ENCODE data around the gene CD151. TPM values are rescaled to one million over a fixed set of nuclear protein-coding genes. Genes with fewer than 3 reads are reported as not detected.

The CD151 gene
- total and polyA plus RNA-seq, 8 donors, result 163 to 351 (median 261) TPM

- Histone ChIP-seq H3K27me3 (no peaks in the 10 kb centered on the region), H3K9me3 (no peaks in the 10 kb centered on the region), H3K4me1 (peaks cover 4 to 26% (median 25%) of the 10 kb centered on the region in 3 donors), H3K27ac (no peak overlapping the region), H3K36me3 (no peaks in the 10 kb centered on the region), H3K4me3 (no peak overlapping the region)
- 32 to 42% methylated on average over 12 to 14 of the region's 14 CpGs for whole genome bisulfite sequencing, 2 donors
- peak in 3 of 6 donors; percentile 61 to 83 (median 73) for DNase-seq
- FAIRE-seq, result no peak
- ATAC-seq, result peak; percentile 19 to 56 (median 54)
- TF ChIP-seq, protein P1, sequence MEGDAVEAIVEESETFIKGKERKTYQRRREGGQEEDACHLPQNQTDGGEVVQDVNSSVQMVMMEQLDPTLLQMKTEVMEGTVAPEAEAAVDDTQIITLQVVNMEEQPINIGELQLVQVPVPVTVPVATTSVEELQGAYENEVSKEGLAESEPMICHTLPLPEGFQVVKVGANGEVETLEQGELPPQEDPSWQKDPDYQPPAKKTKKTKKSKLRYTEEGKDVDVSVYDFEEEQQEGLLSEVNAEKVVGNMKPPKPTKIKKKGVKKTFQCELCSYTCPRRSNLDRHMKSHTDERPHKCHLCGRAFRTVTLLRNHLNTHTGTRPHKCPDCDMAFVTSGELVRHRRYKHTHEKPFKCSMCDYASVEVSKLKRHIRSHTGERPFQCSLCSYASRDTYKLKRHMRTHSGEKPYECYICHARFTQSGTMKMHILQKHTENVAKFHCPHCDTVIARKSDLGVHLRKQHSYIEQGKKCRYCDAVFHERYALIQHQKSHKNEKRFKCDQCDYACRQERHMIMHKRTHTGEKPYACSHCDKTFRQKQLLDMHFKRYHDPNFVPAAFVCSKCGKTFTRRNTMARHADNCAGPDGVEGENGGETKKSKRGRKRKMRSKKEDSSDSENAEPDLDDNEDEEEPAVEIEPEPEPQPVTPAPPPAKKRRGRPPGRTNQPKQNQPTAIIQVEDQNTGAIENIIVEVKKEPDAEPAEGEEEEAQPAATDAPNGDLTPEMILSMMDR (IDR thresholded peaks at IDR 0.05), result peak; percentile 86 to 95 (median 92)
- intact Hi-C loops (cut with DNase I), result loop anchor here in 1 of 3 donors (5.0 kb wide), 1 partner anchor 204 kb away; no protein-coding TSS in a partner anchor
These were observed 15.7 kb downstream of the CD151 start for GRCh38 chr11:848380-848931.

GRCh38 chr11:849104-849824 lies 16.5 kb downstream of the CD151 start:
- FAIRE-seq (no peak), ATAC-seq (peak in 3 of 4 donors; percentile 5 to 22 (median 5)), DNase-seq (peak in 1 of 6 donors; percentile 35)
- intact Hi-C loops (cut with DNase I), result loop anchor here in 1 of 3 donors (5.0 kb wide), 1 partner anchor 203 kb away; no protein-coding TSS in a partner anchor
- Histone ChIP-seq H3K27ac (no peak overlapping the region), H3K9me3 (no peaks in the 10 kb centered on the region), H3K27me3 (no peaks in the 10 kb centered on the region), H3K4me3 (peak overlapping the region in 2 of 4 donors; percentile 31 to 48), H3K36me3 (no peaks in the 10 kb centered on the region), H3K4me1 (peaks cover under 1 to 19% (median 17%) of the 10 kb centered on the region in 3 donors)
- TF ChIP-seq, protein P1 (IDR thresholded peaks at IDR 0.05), result no peak
- WGBS, 2 donors, result 7 to 9% methylated on average over 39 to 71 of the region's 71 CpGs

DNA sequence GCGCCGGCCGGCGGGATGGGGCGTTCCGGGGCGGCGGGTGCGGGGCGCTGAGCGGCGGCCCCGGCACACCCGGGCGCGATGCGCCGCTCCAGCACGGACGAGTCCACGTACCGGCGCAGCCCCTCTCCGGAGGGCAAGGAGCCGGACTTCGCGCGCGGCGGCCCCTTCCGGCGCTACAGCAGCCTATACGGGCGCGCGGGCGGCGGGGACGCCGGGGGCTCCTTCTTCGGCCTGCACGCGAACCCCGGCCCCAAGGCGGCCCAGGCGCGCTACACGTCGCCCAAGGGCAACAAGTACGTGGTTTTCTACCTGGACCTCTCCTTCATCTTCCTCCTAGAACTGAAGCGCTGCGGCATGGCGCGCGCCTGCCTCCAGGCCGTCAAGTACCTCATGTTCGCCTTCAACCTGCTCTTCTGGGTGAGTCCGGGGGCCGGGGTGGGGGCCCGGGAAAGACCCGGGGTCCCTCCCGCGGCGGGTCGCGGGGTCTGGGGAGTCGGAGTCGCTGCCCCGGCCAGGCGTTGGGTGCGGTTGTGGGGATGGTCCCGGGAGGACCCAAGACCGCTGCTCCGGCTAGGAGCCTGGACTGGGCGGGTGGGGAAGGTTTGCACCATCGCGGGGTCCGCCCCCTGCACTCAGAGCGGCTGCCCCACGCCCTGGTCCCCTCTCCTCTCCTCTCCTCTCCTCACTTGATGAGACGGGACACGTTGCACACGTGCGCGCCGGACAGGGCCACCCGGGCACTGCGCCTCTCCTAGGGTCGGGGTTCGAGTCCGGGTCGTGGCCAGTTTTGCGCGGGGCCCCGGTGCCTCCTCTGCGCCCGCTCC lies 17.4 kb downstream of the CD151 start:
- ATAC-seq, result no peak
- FAIRE-seq, result no peak
- peaks cover 0 to 16% (median 11%) of the 10 kb centered on the region in 3 donors for H3K4me1 ChIP-seq
- no peak overlapping the region for H3K27ac ChIP-seq
- TF ChIP-seq, protein P1 (IDR thresholded peaks at IDR 0.05), result no peak
- intact Hi-C loops (cut with DNase I), result loop anchor here in 1 of 3 donors (5.0 kb wide), 1 partner anchor 202 kb away; no protein-coding TSS in a partner anchor
- WGBS, 2 donors, result 30 to 36% methylated on average over 73 to 97 of the region's 97 CpGs
- H3K9me3 ChIP-seq, result no peaks in the 10 kb centered on the region
- no peaks in the 10 kb centered on the region for H3K27me3 ChIP-seq
- peak overlapping the region; percentile 8 to 31 (median 20) for H3K4me3 ChIP-seq
- no peaks in the 10 kb centered on the region for H3K36me3 ChIP-seq
- no peak for DNase-seq

DNA sequence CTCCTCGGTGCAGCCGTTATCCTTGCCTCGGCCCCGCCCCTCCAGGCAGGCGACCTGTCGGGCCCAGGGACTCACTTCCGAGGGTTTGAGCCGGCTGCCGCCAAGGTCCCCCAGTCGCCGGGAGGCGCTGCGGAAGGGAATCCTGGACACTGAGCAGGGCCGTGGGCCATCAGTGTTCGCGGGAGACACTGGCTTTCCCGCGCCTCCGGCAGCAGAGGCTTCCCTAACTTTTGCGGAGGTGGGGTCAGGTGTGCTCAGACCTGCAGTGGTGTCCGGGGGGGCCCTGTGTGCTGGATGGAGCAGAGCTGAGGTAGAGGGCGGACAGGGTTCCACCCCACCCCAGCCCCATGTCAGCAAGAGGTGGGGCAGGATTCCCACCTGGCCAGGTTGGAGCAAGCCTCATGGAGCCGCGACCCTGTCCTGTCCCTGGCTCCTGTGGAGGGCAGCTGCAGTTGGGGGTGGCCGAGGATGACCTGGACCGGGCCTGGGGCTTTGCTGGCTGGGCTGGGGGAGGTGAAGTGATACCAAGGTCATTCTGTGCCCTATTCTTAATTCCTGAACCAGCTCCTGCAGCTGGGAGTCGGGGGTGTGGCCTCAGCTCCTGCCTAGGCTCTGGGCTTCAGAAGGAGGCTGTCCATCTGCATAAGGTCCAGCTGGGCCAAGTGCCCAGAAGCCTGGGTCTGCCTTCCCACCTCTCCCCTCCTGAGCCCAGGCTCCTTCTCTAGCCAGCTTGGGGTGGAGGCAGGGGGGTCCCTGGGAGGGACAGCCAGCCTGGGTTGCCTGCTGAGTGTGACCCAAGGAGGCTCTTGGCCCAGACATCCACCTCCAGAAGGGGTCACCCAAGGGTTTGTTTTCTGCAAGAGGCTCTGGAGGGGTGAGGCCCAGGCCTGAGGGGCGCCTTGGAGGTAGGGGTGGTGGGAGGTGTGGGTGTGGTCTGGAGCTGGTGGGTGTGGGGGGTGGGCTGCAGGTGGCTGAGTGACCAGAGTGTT lies 18.3 kb downstream of the CD151 start:
- Histone ChIP-seq H3K4me3 (no peak overlapping the region), H3K36me3 (no peaks in the 10 kb centered on the region), H3K27me3 (no peaks in the 10 kb centered on the region), H3K27ac (no peak overlapping the region), H3K4me1 (peaks cover 0 to 16% (median 11%) of the 10 kb centered on the region in 3 donors), H3K9me3 (no peaks in the 10 kb centered on the region)
- intact Hi-C loops (cut with DNase I), result no loop called here
- FAIRE-seq, result no peak
- DNase-seq, result no peak
- no peak for ATAC-seq
- TF ChIP-seq, protein P1 (IDR thresholded peaks at IDR 0.05), result no peak
- WGBS, 2 donors, result 74 to 82% methylated on average over 28 of the region's 28 CpGs
